Measurements from ENCODE around the gene NFKBIB.

NFKBIB gene

GRCh38 chr19:38949580-38950367 lies 50.0 kb downstream of the NFKBIB start:
- DNase-seq (ENCODE audit: extremely low read depth, low read depth): no peak
- TF ChIP-seq CTCF (IDR thresholded peaks at IDR 0.05; ENCODE audit: low read depth, low read length): no peak

- TF ChIP-seq CTCF (IDR thresholded peaks at IDR 0.05; ENCODE audit: low read depth, low read length): no peak
- no peak for DNase-seq (ENCODE audit: extremely low read depth, low read depth)
Observed at GRCh38 chr19:38951187-38951586, 51.4 kb downstream of the NFKBIB start.

- TF ChIP-seq CTCF (IDR thresholded peaks at IDR 0.05; ENCODE audit: low read depth, low read length): no peak
- no peak for DNase-seq (ENCODE audit: extremely low read depth, low read depth)
Observed at GRCh38 chr19:38952395-38953165, 52.8 kb downstream of the NFKBIB start.

GRCh38 chr19:38953677-38954076 lies 53.9 kb downstream of the NFKBIB start:
- no peak for DNase-seq (ENCODE audit: extremely low read depth, low read depth)

GRCh38 chr19:38956264-38956663 lies 56.5 kb downstream of the NFKBIB start:
- no peak for TF ChIP-seq CTCF (IDR thresholded peaks at IDR 0.05; ENCODE audit: low read depth, low read length)

More at GRCh38 chr19:38953677-38954076, 53.9 kb downstream of the NFKBIB start:
- no peak for TF ChIP-seq CTCF (IDR thresholded peaks at IDR 0.05; ENCODE audit: low read depth, low read length)

GRCh38 chr19:38958301-38958700 lies 58.5 kb downstream of the NFKBIB start:
- DNase-seq (ENCODE audit: extremely low read depth, low read depth): no peak
- no peak for TF ChIP-seq CTCF (IDR thresholded peaks at IDR 0.05; ENCODE audit: low read depth, low read length)

More at GRCh38 chr19:38956264-38956663, 56.5 kb downstream of the NFKBIB start:
- no peak for DNase-seq (ENCODE audit: extremely low read depth, low read depth)
